Erythroblast (primary cell): ENCODE data around the gene OR1Q1.

Experiments
- GATA1 ChIP-seq: IDR thresholded peaks from 2 replicates; pipeline ENCODE4 v1.6.1; 2011; ENCODE audit warnings: low read depth, mild to moderate bottlenecking, control low read depth, low read length, moderate library complexity
- POLR2A ChIP-seq: IDR thresholded peaks from 2 replicates; pipeline ENCODE4 v1.6.1; 2011; ENCODE audit warnings: mild to moderate bottlenecking, low read length

- no peak for TF ChIP-seq POLR2A
- TF ChIP-seq GATA1: no peak
These were observed 46.6 kb upstream of the OR1Q1 start for GRCh38 chr9:122567901-122568300.
